ENCODE measurements around the gene BAAT.

The BAAT gene

GRCh38 chr9:101372327-101373118, 12.3 kb downstream of the BAAT start:
- no peak for DNase-seq (ENCODE audit: low spot score)
- Histone ChIP-seq H3K4me3 (no peak overlapping the region), H3K27ac (no peak overlapping the region)
- TF ChIP-seq CTCF (IDR thresholded peaks at IDR 0.05): no peak

GRCh38 chr9:101371813-101372212, 13.0 kb downstream of the BAAT start:
- no peak for TF ChIP-seq CTCF (IDR thresholded peaks at IDR 0.05)
- Histone ChIP-seq H3K27ac (no peak overlapping the region), H3K4me3 (no peak overlapping the region)
- no peak for DNase-seq (ENCODE audit: low spot score)

- H3K27ac ChIP-seq: no peak overlapping the region
- no peak for DNase-seq (ENCODE audit: low spot score)
- H3K4me3 ChIP-seq: no peak overlapping the region
- no peak for TF ChIP-seq CTCF (IDR thresholded peaks at IDR 0.05)
Observed at GRCh38 chr9:101369884-101370531, 14.8 kb downstream of the BAAT start.

GRCh38 chr9:101369286-101369685, 15.5 kb downstream of the BAAT start:
- no peak for TF ChIP-seq CTCF (IDR thresholded peaks at IDR 0.05)
- no peak overlapping the region for H3K27ac ChIP-seq
- no peak for DNase-seq (ENCODE audit: low spot score)
- H3K4me3 ChIP-seq: no peak overlapping the region

- H3K4me3 ChIP-seq: no peak overlapping the region
- no peak for DNase-seq (ENCODE audit: low spot score)
- no peak overlapping the region for H3K27ac ChIP-seq
- no peak for TF ChIP-seq CTCF (IDR thresholded peaks at IDR 0.05)
Observed at GRCh38 chr9:101367323-101367722, 17.5 kb downstream of the BAAT start.

GRCh38 chr9:101366038-101366756, 18.6 kb downstream of the BAAT start:
- H3K4me3 ChIP-seq: no peak overlapping the region
- H3K27ac ChIP-seq: no peak overlapping the region
- TF ChIP-seq CTCF (IDR thresholded peaks at IDR 0.05): no peak
- no peak for DNase-seq (ENCODE audit: low spot score)
